MM.1S (cell line): ENCODE data around the gene TMEM37.

ENCODE experiments used
- EZH2 ChIP-seq: fragments of 300-600 bp; sonication (generic); optimal IDR thresholded peaks from 2 replicates; pipeline ENCODE3; 2017; ENCODE audit warnings: low read depth, mild to moderate bottlenecking, antibody characterized with exemption, low read length, mixed read lengths
- EZH2phosphoT487 ChIP-seq: fragments of 300-600 bp; sonication (generic); IDR thresholded peaks from 2 replicates; pipeline ENCODE4 v1.6.1; 2018; ENCODE audit warnings: antibody characterized with exemption, low read length
- TF ChIP-seq, protein P1 (sequence below): fragments of 300-600 bp; sonication (generic); IDR thresholded peaks from 2 replicates; pipeline ENCODE4 v1.5.1; 2016; ENCODE audit warnings: antibody characterized with exemption, low read length, mixed read lengths

- TF ChIP-seq, protein P1, sequence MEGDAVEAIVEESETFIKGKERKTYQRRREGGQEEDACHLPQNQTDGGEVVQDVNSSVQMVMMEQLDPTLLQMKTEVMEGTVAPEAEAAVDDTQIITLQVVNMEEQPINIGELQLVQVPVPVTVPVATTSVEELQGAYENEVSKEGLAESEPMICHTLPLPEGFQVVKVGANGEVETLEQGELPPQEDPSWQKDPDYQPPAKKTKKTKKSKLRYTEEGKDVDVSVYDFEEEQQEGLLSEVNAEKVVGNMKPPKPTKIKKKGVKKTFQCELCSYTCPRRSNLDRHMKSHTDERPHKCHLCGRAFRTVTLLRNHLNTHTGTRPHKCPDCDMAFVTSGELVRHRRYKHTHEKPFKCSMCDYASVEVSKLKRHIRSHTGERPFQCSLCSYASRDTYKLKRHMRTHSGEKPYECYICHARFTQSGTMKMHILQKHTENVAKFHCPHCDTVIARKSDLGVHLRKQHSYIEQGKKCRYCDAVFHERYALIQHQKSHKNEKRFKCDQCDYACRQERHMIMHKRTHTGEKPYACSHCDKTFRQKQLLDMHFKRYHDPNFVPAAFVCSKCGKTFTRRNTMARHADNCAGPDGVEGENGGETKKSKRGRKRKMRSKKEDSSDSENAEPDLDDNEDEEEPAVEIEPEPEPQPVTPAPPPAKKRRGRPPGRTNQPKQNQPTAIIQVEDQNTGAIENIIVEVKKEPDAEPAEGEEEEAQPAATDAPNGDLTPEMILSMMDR: no peak
- no peak for TF ChIP-seq EZH2phosphoT487
- TF ChIP-seq EZH2: no peak
Observed at GRCh38 chr2:119425119-119425405, 6.6 kb upstream of the TMEM37 start.
